MM.1S (cell line): ENCODE data around the gene ADARB1.

Source experiments
- CTCF ChIP-seq: fragments of 300-600 bp; sonication (generic); IDR thresholded peaks from 2 replicates; pipeline ENCODE4 v1.5.1; 2016; ENCODE audit warnings: antibody characterized with exemption, low read length, mixed read lengths
- EZH2 ChIP-seq: fragments of 300-600 bp; sonication (generic); optimal IDR thresholded peaks from 2 replicates; pipeline ENCODE3; 2017; ENCODE audit warnings: low read depth, mild to moderate bottlenecking, antibody characterized with exemption, low read length, mixed read lengths

- TF ChIP-seq CTCF: no peak
- TF ChIP-seq EZH2: no peak
These were observed 109.5 kb downstream of the ADARB1 start for GRCh38 chr21:45183852-45184251.
